NOMO-1 (cell line): ENCODE results near the gene PIP5K1B.
A peak's percentile ranks its signal among the peaks of the same experiment; 100 is the strongest.

Experiments
- DNase-seq, 2 experiments: peaks; one replicate each; lab custom pipeline; 2025; ENCODE audit not compliant: unreplicated experiment in 2 of 2; lab: John Stamatoyannopoulos, UW

Gene PIP5K1B

GRCh38 chr9:68763104-68763503 is 58.1 kb downstream of the PIP5K1B start:
- peak in 1 of 2 experiments; percentile 1 for DNase-seq

- DNase-seq, result no peak
These were observed 63.6 kb downstream of the PIP5K1B start for GRCh38 chr9:68768619-68769018.

GRCh38 chr9:68769852-68770251 is 64.8 kb downstream of the PIP5K1B start:
- DNase-seq, result no peak

GRCh38 chr9:68771376-68771775 is 66.3 kb downstream of the PIP5K1B start:
- DNase-seq, result no peak

GRCh38 chr9:68775003-68775730 is 70.1 kb downstream of the PIP5K1B start:
- no peak for DNase-seq

GRCh38 chr9:68777070-68777763 is 72.2 kb downstream of the PIP5K1B start:
- no peak for DNase-seq

- no peak for DNase-seq
These were observed 73.6 kb downstream of the PIP5K1B start for GRCh38 chr9:68778635-68779034.

- peak; percentile 56 to 85 for DNase-seq
These were observed 74.7 kb downstream of the PIP5K1B start for GRCh38 chr9:68779558-68780379.

GRCh38 chr9:68780380-68780712 is 75.3 kb downstream of the PIP5K1B start:
- no peak for DNase-seq

GRCh38 chr9:68780720-68781119 is 75.7 kb downstream of the PIP5K1B start:
- DNase-seq, result no peak

GRCh38 chr9:68781928-68782327 is 76.9 kb downstream of the PIP5K1B start:
- no peak for DNase-seq

- DNase-seq, result no peak
These were observed 77.5 kb downstream of the PIP5K1B start for GRCh38 chr9:68782546-68782945.

- no peak for DNase-seq
These were observed 80.9 kb downstream of the PIP5K1B start for GRCh38 chr9:68785965-68786364.

- DNase-seq, result no peak
These were observed 86.1 kb downstream of the PIP5K1B start for GRCh38 chr9:68791169-68791568.

- DNase-seq, result peak in 1 of 2 experiments; percentile 19
These were observed 88.7 kb downstream of the PIP5K1B start for GRCh38 chr9:68793605-68794343.

- no peak for DNase-seq
These were observed 89.9 kb downstream of the PIP5K1B start for GRCh38 chr9:68794898-68795297.

GRCh38 chr9:68795411-68795810 is 90.4 kb downstream of the PIP5K1B start:
- no peak for DNase-seq

- DNase-seq, result no peak
These were observed 92.1 kb downstream of the PIP5K1B start for GRCh38 chr9:68797116-68797515.

GRCh38 chr9:68798423-68798822 is 93.4 kb downstream of the PIP5K1B start:
- DNase-seq, result no peak

- no peak for DNase-seq
These were observed 95.8 kb downstream of the PIP5K1B start for GRCh38 chr9:68800836-68801235.

GRCh38 chr9:68802525-68803015 is 97.5 kb downstream of the PIP5K1B start:
- DNase-seq, result no peak
